Effector memory CD8-positive, alpha-beta T cell (primary cell): ENCODE data around the gene WFDC9.
"Not testable (repeated sequence)": the region's sequence is repeated elsewhere in the genome, so short reads cannot be mapped to it uniquely, and the experiment has no call there.

Experiments used
- ATAC-seq: fragments of 150-1000 bp; cut with Tn5 transposase; replicated peaks from 2 replicates; pipeline ENCODE4 v1.10.0; 2021; ENCODE audit warnings: mild to moderate bottlenecking, moderate library complexity
- DNase-seq, 3 experiments: peaks; one replicate each; pipeline ENCODE4 v3.0.0; 2021
- H3K27ac Mint-ChIP-seq, 2 donors: one replicate each; pipeline ENCODE4 v1.8.0; 2022; ENCODE audit warnings: mild to moderate bottlenecking in 2 of 2, mixed read lengths in 2 of 2, moderate library complexity in 2 of 2
- H3K27me3 Mint-ChIP-seq, 2 donors: one replicate each; pipeline ENCODE4 v1.8.0; 2022; ENCODE audit warnings: mixed read lengths in 2 of 2
- H3K36me3 Mint-ChIP-seq: one replicate; pipeline ENCODE4 v1.8.0; 2022; ENCODE audit warnings: mild to moderate bottlenecking, moderate library complexity, mixed read lengths; ENCODE audit not compliant: insufficient read depth
- H3K4me1 Mint-ChIP-seq, 2 donors: one replicate each; pipeline ENCODE4 v1.8.0; 2022; ENCODE audit warnings: low read depth in 2 of 2, mixed read lengths in 2 of 2
- H3K4me3 Mint-ChIP-seq, 2 donors: one replicate each; pipeline ENCODE4 v1.8.0; 2022; ENCODE audit warnings: mild to moderate bottlenecking in 2 of 2, mixed read lengths in 2 of 2, moderate library complexity in 2 of 2
- H3K9me3 Mint-ChIP-seq, 2 donors: one replicate each; pipeline ENCODE4 v1.8.0; 2022; ENCODE audit warnings: mixed read lengths in 2 of 2

Gene WFDC9

GRCh38 chr20:45629496-45630100, 1.5 kb downstream of the WFDC9 start, which contains the start of gene WFDC10A:
WFDC10A (plus strand) TSS chr20:45629739; CDS start chr20:45629814, 75 bp downstream.
- peaks cover 51 to 79% of the 10 kb centered on the region in 2 donors for H3K27me3 Mint-ChIP-seq
- ATAC-seq = peak; percentile 50
- peaks cover 0 to 2% of the 10 kb centered on the region in 2 donors for H3K9me3 Mint-ChIP-seq
- no peak within 1 kb of the TSS for H3K4me3 Mint-ChIP-seq
- H3K4me1 Mint-ChIP-seq = peaks cover 0 to 4% of the 10 kb centered on the region in 2 donors
- no peak within 1 kb of the TSS for H3K27ac Mint-ChIP-seq
- H3K36me3 Mint-ChIP-seq = no peaks in the 10 kb centered on the region
- no peak for DNase-seq

GRCh38 chr20:45626540-45626939, 4.5 kb downstream of the WFDC9 start:
- H3K36me3 Mint-ChIP-seq = no peaks in the 10 kb centered on the region
- H3K4me1 Mint-ChIP-seq = peaks cover 0 to 4% of the 10 kb centered on the region in 2 donors
- peaks cover 50 to 69% of the 10 kb centered on the region in 2 donors for H3K27me3 Mint-ChIP-seq
- H3K4me3 Mint-ChIP-seq = no peak overlapping the region
- ATAC-seq (no peak), DNase-seq (no peak)
- H3K27ac Mint-ChIP-seq = no peak overlapping the region
- peaks cover 0 to 2% of the 10 kb centered on the region in 2 donors for H3K9me3 Mint-ChIP-seq

- H3K4me3 Mint-ChIP-seq = no peak overlapping the region
- no peaks in the 10 kb centered on the region for H3K4me1 Mint-ChIP-seq
- H3K36me3 Mint-ChIP-seq = no peaks in the 10 kb centered on the region
- peaks cover 21 to 39% of the 10 kb centered on the region in 2 donors for H3K27me3 Mint-ChIP-seq
- ATAC-seq (no peak), DNase-seq (no peak)
- peaks cover 0 to 2% of the 10 kb centered on the region in 2 donors for H3K9me3 Mint-ChIP-seq
- no peak overlapping the region for H3K27ac Mint-ChIP-seq
Measured at GRCh38 chr20:45621593-45621992, 9.5 kb downstream of the WFDC9 start.

- Mint-ChIP-seq H3K27me3 (peaks cover 11 to 24% of the 10 kb centered on the region in 2 donors), H3K27ac (no peak overlapping the region), H3K9me3 (no peaks in the 10 kb centered on the region), H3K36me3 (no peaks in the 10 kb centered on the region), H3K4me1 (no peaks in the 10 kb centered on the region), H3K4me3 (no peak overlapping the region)
- DNase-seq (no peak), ATAC-seq (no peak)
Measured at GRCh38 chr20:45617591-45617990, 13.5 kb downstream of the WFDC9 start.

- no peak for DNase-seq
- H3K4me3 Mint-ChIP-seq = no peak overlapping the region
- ATAC-seq = no peak
- no peaks in the 10 kb centered on the region for H3K36me3 Mint-ChIP-seq
- H3K27me3 Mint-ChIP-seq = peaks cover 37 to 40% of the 10 kb centered on the region in 2 donors
- H3K4me1 Mint-ChIP-seq = no peaks in the 10 kb centered on the region
- no peak overlapping the region for H3K27ac Mint-ChIP-seq
- H3K9me3 Mint-ChIP-seq = peaks cover under 1 to 4% of the 10 kb centered on the region in 2 donors
Measured at GRCh38 chr20:45612314-45612713, 18.8 kb downstream of the WFDC9 start.

- no peaks in the 10 kb centered on the region for H3K4me1 Mint-ChIP-seq
- no peak overlapping the region for H3K4me3 Mint-ChIP-seq
- ATAC-seq (no peak), DNase-seq (no peak)
- no peak overlapping the region for H3K27ac Mint-ChIP-seq
- peaks cover 2 to 8% of the 10 kb centered on the region in 2 donors for H3K9me3 Mint-ChIP-seq
- H3K36me3 Mint-ChIP-seq = no peaks in the 10 kb centered on the region
- H3K27me3 Mint-ChIP-seq = peaks cover 41 to 45% of the 10 kb centered on the region in 2 donors
Measured at GRCh38 chr20:45611054-45611453, 20.0 kb downstream of the WFDC9 start.

- H3K27ac Mint-ChIP-seq = no peak overlapping the region
Measured at GRCh38 chr20:45607810-45608209, 23.3 kb downstream of the WFDC9 start.

GRCh38 chr20:45595235-45595634, 35.8 kb downstream of the WFDC9 start:
- H3K36me3 Mint-ChIP-seq = no peaks in the 10 kb centered on the region
- DNase-seq (no peak), ATAC-seq (no peak)
- H3K27ac Mint-ChIP-seq = no peak overlapping the region
- H3K9me3 Mint-ChIP-seq = no peaks in the 10 kb centered on the region
- H3K27me3 Mint-ChIP-seq = peaks cover 52 to 61% of the 10 kb centered on the region in 2 donors
- no peak overlapping the region for H3K4me3 Mint-ChIP-seq
- H3K4me1 Mint-ChIP-seq = no peaks in the 10 kb centered on the region

More at GRCh38 chr20:45607810-45608209, 23.3 kb downstream of the WFDC9 start:
- H3K9me3 Mint-ChIP-seq = peaks cover 2 to 8% of the 10 kb centered on the region in 2 donors
- H3K27me3 Mint-ChIP-seq = peaks cover 46 to 53% of the 10 kb centered on the region in 2 donors
- DNase-seq (no peak), ATAC-seq (no peak)
- no peaks in the 10 kb centered on the region for H3K4me1 Mint-ChIP-seq
- no peak overlapping the region for H3K4me3 Mint-ChIP-seq
- H3K36me3 Mint-ChIP-seq = no peaks in the 10 kb centered on the region

- Mint-ChIP-seq H3K36me3 (no peaks in the 10 kb centered on the region), H3K4me1 (no peaks in the 10 kb centered on the region), H3K27me3 (peaks cover 54 to 56% of the 10 kb centered on the region in 2 donors), H3K27ac (no peak overlapping the region), H3K4me3 (no peak overlapping the region), H3K9me3 (no peaks in the 10 kb centered on the region)
- ATAC-seq (no peak), DNase-seq (no peak)
Measured at GRCh38 chr20:45593498-45593897, 37.6 kb downstream of the WFDC9 start.

GRCh38 chr20:45592574-45593189, 38.4 kb downstream of the WFDC9 start:
- peaks cover 45 to 56% of the 10 kb centered on the region in 2 donors for H3K27me3 Mint-ChIP-seq
- DNase-seq (peak in 2 of 3 experiments; percentile 1 to 10), ATAC-seq (peak; percentile 41)
- no peaks in the 10 kb centered on the region for H3K4me1 Mint-ChIP-seq
- H3K27ac Mint-ChIP-seq = no peak overlapping the region
- H3K9me3 Mint-ChIP-seq = no peaks in the 10 kb centered on the region
- no peak overlapping the region for H3K4me3 Mint-ChIP-seq
- no peaks in the 10 kb centered on the region for H3K36me3 Mint-ChIP-seq

GRCh38 chr20:45589725-45590124, 41.4 kb downstream of the WFDC9 start:
- Mint-ChIP-seq H3K4me3 (no peak overlapping the region), H3K27ac (no peak overlapping the region), H3K36me3 (no peaks in the 10 kb centered on the region), H3K9me3 (no peaks in the 10 kb centered on the region), H3K4me1 (no peaks in the 10 kb centered on the region), H3K27me3 (peaks cover 29 to 49% of the 10 kb centered on the region in 2 donors)
- DNase-seq = no peak
- no peak for ATAC-seq

GRCh38 chr20:45588800-45589199, 42.3 kb downstream of the WFDC9 start:
- ATAC-seq (no peak), DNase-seq (no peak)
- Mint-ChIP-seq H3K27me3 (peaks cover 20 to 43% of the 10 kb centered on the region in 2 donors), H3K4me1 (no peaks in the 10 kb centered on the region), H3K4me3 (no peak overlapping the region), H3K27ac (no peak overlapping the region), H3K36me3 (no peaks in the 10 kb centered on the region), H3K9me3 (no peaks in the 10 kb centered on the region)

GRCh38 chr20:45585986-45586385, 45.1 kb downstream of the WFDC9 start:
- not testable (repeated sequence) for H3K4me3 Mint-ChIP-seq, ATAC-seq, H3K4me1 Mint-ChIP-seq, DNase-seq, H3K9me3 Mint-ChIP-seq, H3K27ac Mint-ChIP-seq, H3K36me3 Mint-ChIP-seq
- peaks cover 0 to 35% of the 10 kb centered on the region in 2 donors for H3K27me3 Mint-ChIP-seq

GRCh38 chr20:45584294-45584693, 46.8 kb downstream of the WFDC9 start:
- not testable (repeated sequence) for H3K4me1 Mint-ChIP-seq, H3K4me3 Mint-ChIP-seq, ATAC-seq, H3K9me3 Mint-ChIP-seq, H3K36me3 Mint-ChIP-seq, H3K27ac Mint-ChIP-seq, DNase-seq
- peaks cover 4 to 47% of the 10 kb centered on the region in 2 donors for H3K27me3 Mint-ChIP-seq
